HG02870 (cell line): ENCODE data around the gene GM2A.
"Not testable (repeated sequence)": the region's sequence is repeated elsewhere in the genome, so short reads cannot be mapped to it uniquely, and the experiment has no call there.

ENCODE experiments used
- ATAC-seq: cut with Tn5 transposase; IDR thresholded peaks from one replicate; pipeline ENCODE4 v1.9.1; 2021; ENCODE audit warnings: mild to moderate bottlenecking, moderate library complexity; ENCODE audit not compliant: unreplicated experiment

GM2A gene

GRCh38 chr5:151284392-151284967 is 31.5 kb downstream of the GM2A start:
- no peak for ATAC-seq

- no peak for ATAC-seq
Observed at GRCh38 chr5:151285683-151286082, 32.7 kb downstream of the GM2A start.

DNA sequence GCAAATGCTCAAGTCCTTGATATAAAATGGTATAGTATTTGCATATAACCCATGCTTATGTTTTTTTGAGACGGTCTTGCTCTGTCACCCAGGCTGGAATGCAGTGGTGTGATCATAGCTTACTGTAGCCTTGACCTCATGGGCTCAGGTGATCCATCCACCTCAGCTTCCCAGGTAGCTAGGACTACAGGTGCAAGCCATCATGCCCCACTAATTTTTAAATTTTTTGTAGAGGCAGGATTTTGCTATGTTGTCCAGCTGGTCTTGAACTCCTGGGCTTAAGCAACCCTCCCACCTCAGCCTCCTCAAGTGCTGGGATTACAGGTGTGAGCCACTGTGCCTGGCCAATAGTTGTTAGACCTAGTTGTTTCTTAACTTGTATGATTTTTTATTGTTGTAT is 33.3 kb downstream of the GM2A start:
- no peak for ATAC-seq

DNA sequence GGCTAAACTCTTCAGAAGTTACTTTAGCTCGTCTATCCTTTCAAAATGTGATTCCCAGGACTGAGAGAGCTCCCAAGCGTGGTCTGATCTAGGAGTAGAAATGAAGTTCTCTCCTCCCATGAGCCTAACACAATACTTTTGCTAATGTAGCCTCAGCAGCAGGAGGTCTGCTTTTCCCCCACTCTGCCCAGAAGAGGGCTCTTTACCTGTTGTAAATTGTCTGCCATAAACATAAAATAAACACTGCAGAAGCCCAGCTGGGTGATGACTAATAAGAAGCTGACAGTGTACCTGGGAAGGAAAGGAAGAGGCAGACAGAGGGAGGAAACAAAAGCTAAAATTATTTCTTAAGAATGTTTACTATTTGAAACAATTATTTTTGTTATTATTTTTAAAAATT is 35.2 kb downstream of the GM2A start:
- no peak for ATAC-seq

GRCh38 chr5:151293624-151294023 is 40.6 kb downstream of the GM2A start:
- ATAC-seq = no peak

DNA sequence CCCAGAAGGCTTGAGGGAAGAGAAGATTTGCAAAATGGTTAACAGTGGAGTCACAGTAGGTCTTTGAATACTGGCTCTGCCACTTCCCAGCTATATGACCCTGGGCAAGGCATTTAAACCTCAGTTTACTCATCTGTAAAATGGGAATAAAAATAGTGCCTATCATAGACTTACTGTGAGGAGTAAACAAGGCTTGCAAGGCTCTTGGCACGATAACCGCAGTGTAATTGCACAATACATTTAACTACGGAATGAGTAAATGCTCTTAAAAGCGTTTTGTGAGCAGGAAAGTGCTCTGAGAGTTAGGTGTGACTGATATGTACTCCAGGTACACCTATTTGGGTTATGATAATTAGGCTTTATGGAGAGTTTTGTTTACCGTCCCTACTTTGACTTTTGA is 42.2 kb downstream of the GM2A start:
- ATAC-seq = no peak

DNA sequence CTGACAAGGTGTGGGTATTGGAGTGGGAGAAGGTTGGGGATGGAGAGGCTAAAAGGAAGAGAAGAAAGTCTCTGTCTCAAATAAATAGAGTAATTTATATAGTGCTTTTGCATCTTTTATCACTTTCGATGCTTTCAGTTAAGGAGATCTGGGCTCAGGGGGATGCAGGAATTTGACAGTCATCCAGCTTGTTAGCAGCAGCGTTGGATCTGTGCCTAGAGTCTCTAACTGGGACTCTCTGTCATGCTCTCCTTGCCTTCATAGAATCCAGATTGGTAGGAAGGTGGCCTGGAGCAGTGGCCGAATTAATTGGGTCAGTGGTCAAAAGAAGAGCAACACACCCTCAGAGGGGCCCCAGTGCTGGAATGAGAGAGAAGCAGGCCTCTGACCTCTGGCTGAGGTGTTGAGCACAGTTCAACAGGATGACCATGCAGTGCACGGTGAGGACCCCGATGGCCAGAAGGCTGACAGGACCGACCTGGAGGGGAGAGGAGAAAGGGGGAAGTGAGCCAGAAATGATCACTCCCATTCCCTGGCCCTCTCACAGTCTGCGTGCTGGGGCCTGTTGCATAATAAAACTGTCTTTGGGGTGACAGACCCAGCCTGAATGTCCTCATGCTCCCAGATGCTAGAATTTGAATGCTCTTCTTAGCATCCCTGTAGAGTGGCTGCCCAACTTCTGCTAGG is 42.9 kb downstream of the GM2A start:
- no peak for ATAC-seq

DNA sequence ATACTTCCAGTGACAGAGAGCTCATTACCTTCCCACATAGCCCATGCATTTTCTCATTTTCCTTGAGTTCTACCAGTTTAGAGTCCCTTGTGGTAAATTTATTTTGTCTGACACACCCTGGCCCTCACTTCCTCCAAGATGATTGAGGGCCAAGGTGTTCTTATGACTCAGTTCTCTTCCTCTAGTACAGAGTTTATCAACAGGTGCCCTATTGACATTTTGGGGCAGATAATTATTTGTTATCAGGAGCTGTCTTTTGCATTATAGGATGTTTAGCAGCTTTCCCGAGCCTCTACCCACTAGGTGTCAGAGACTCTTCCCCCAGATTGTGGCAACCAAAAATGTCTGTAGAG is 43.5 kb downstream of the GM2A start:
- no peak for ATAC-seq

GRCh38 chr5:151296974-151297373 is 44.0 kb downstream of the GM2A start:
- ATAC-seq = no peak

GRCh38 chr5:151298063-151298855 is 45.3 kb downstream of the GM2A start:
- no peak for ATAC-seq

GRCh38 chr5:151303666-151304065 is 50.7 kb downstream of the GM2A start, which contains the start of gene SLC36A3:
TSS of gene SLC36A3 (minus strand) at chr5:151303766. CDS start at chr5:151303354, 412 bp downstream.
- no peak for ATAC-seq

- not testable (repeated sequence) for ATAC-seq
Observed at GRCh38 chr5:151309266-151309665, 56.3 kb downstream of the GM2A start.

- ATAC-seq = not testable (repeated sequence)
Observed at GRCh38 chr5:151309821-151310220, 56.8 kb downstream of the GM2A start.

- ATAC-seq = no peak
Observed at GRCh38 chr5:151310932-151311331, 57.9 kb downstream of the GM2A start.

GRCh38 chr5:151312756-151313324 is 59.9 kb downstream of the GM2A start:
- no peak for ATAC-seq

DNA sequence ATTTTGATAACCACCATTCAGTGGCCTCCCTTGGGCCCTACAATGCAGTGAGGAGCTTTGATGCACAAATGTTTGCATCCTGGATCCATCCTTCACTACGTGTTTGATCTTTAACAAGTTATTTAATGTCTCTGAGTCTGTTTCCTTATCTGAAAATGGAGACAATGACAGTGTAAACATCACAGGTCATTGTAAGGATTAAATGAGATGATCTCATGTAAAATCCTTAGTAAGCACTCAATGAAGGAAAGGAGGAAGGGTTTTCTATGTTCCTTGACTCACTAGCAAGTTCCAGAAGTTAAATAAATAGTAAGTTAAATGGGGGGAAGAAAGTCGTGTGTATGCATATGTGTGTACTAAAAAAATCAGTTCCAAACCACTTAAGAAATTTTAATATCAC is 60.4 kb downstream of the GM2A start:
- ATAC-seq = no peak

- peak; percentile 79 for ATAC-seq
Observed at GRCh38 chr5:151315998-151316597, 63.1 kb downstream of the GM2A start.

DNA sequence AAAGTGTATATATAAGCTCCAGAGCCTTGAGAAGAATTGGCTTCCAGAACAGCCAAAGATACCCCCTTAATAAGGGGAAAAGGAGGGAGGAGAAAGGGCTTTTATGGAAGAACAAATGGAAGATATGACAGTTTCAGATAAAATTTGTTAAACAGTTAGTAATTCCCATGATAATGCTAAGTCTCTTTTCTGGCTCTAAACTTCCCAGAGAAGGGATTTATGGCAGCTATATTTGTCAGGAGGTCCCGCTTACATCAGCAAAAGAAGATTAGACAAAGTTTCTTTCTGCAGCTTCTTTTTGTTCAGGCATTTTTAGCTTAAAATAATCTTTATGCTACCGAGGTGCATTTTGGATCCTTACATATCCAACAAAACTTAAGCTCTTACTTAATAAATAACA is 64.9 kb downstream of the GM2A start:
- no peak for ATAC-seq

DNA sequence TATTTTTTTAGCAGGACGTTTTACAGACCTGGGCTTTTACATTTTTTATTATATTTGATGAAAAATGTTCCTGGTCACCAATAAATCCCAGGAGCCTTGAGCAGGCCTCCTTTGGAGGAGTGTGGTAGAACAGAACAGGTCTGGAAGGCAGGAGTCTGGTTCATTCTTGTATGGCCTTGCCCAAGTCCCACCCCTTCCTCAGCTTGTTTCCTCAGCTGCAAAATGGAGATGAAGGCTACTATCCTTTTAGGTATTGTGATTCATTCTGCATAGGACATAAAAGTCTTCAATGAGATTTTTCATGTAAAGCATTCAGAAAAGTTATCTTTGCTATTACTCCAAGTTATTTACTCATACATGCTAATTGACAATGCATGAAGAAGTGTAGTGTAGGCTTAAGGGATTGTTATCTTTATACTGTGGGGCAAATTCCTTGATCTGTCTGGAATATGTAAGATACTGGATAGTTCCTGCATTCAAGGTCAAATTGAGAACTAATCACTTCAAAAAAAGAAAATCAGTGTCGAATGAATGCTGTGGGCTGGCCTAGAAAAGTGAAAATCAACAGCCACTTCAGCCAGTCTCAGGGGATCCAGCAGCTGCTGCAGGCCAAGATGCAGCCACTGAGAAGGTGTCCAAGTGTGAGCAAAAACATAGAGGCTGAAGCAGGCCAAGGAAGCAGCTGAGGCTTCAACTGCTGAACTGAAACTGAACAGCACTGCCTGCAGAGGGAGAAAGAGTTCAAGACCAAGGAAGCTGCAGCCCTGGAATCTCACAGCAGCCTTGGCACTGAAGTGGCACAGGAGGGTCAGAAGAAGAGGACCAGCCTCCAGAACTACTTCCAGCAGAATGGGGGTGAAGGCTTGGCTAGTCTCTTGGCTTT is 66.1 kb downstream of the GM2A start:
- no peak for ATAC-seq
